C4-2B (cell line): ENCODE measurements around the gene CHID1.
A peak's percentile ranks its signal among the peaks of the same experiment; 100 is the strongest.

Experiments used
- H3K27ac ChIP-seq: fragments of 450-650 bp; 2 replicates; pipeline ENCODE4 v1.5.1; 2017
- CTCF ChIP-seq: fragments of 450-650 bp; conservative IDR thresholded peaks from 2 replicates; pipeline ENCODE4 v1.5.1; 2017; ENCODE audit warnings: mild to moderate bottlenecking
- ZFX ChIP-seq: fragments of 450-650 bp; IDR thresholded peaks from 2 replicates; pipeline ENCODE4 v1.6.1; 2017

The CHID1 gene

GRCh38 chr11:853682-854448 is 56.7 kb downstream of the CHID1 start:
- no peak overlapping the region for H3K27ac ChIP-seq
- TF ChIP-seq ZFX (no peak), CTCF (no peak)

- TF ChIP-seq CTCF = no peak
- no peak for TF ChIP-seq ZFX
- no peak overlapping the region for H3K27ac ChIP-seq
Measured at GRCh38 chr11:852762-853161, 57.8 kb downstream of the CHID1 start.

GRCh38 chr11:850775-851763 is 59.5 kb downstream of the CHID1 start:
- H3K27ac ChIP-seq = no peak overlapping the region
- no peak for TF ChIP-seq CTCF
- TF ChIP-seq ZFX = no peak

- H3K27ac ChIP-seq = peak overlapping the region; percentile 36
- no peak for TF ChIP-seq CTCF
- TF ChIP-seq ZFX = peak; percentile 30; the same call in 1 of the 2 replicates
Measured at GRCh38 chr11:849951-850774, 60.4 kb downstream of the CHID1 start.

GRCh38 chr11:849104-849824 is 61.3 kb downstream of the CHID1 start:
- TF ChIP-seq CTCF = no peak
- TF ChIP-seq ZFX = no peak
- peak overlapping the region; percentile 36 for H3K27ac ChIP-seq

- no peak overlapping the region for H3K27ac ChIP-seq
- TF ChIP-seq ZFX (no peak), CTCF (peak; percentile 96)
Measured at GRCh38 chr11:848380-848931, 62.2 kb downstream of the CHID1 start.
